DMS 273 treated with DMSO at 0.1 percent for 48 hours (cell line): Measurements from ENCODE around the gene SOD3.

ENCODE experiments used
- DNase-seq: peaks from one replicate; lab custom pipeline; 2025; lab: John Stamatoyannopoulos, UW

Gene SOD3

GRCh38 chr4:24775032-24775605 is 20.3 kb upstream of the SOD3 start:
- DNase-seq = no peak

GRCh38 chr4:24775750-24776149 is 19.6 kb upstream of the SOD3 start:
- DNase-seq = no peak

GRCh38 chr4:24777536-24778463 is 17.6 kb upstream of the SOD3 start:
- no peak for DNase-seq

GRCh38 chr4:24778464-24779225 is 16.7 kb upstream of the SOD3 start:
- DNase-seq = no peak

- DNase-seq = no peak
Observed at GRCh38 chr4:24780936-24781495, 14.4 kb upstream of the SOD3 start.

GRCh38 chr4:24781999-24782745 is 13.2 kb upstream of the SOD3 start:
- no peak for DNase-seq

- DNase-seq = no peak
Observed at GRCh38 chr4:24783506-24783905, 11.9 kb upstream of the SOD3 start.

- no peak for DNase-seq
Observed at GRCh38 chr4:24791043-24791442, 4.3 kb upstream of the SOD3 start.

- DNase-seq = no peak
Observed at GRCh38 chr4:24792552-24792951, 2.8 kb upstream of the SOD3 start.

- no peak for DNase-seq
Observed at GRCh38 chr4:24793219-24794005, 2.0 kb upstream of the SOD3 start.

- DNase-seq = no peak
Observed at GRCh38 chr4:24794051-24794450, 1.3 kb upstream of the SOD3 start.

GRCh38 chr4:24794480-24794879 is 893 bp upstream of the SOD3 start:
- DNase-seq = no peak

- no peak for DNase-seq
Observed at GRCh38 chr4:24795666-24796381, 451 bp downstream of the SOD3 start.

- no peak for DNase-seq
Observed at GRCh38 chr4:24796620-24797019, 1.2 kb downstream of the SOD3 start.

- DNase-seq = no peak
Observed at GRCh38 chr4:24798036-24798610, 2.8 kb downstream of the SOD3 start.

- no peak for DNase-seq
Observed at GRCh38 chr4:24799196-24799543, 3.8 kb downstream of the SOD3 start.

GRCh38 chr4:24799544-24800324 is 4.4 kb downstream of the SOD3 start:
- DNase-seq = no peak

GRCh38 chr4:24800325-24800895 is 5.0 kb downstream of the SOD3 start:
- no peak for DNase-seq
